Stimulated activated naive B cell treated with anti-CD40 and anti-IgM and Interleukin-4, amounts not matched to agents 10 μg/mL and 1 μg/mL and 100 μg/mL, for 72 hours (primary cell): Measurements from ENCODE around the gene CTIF.
A peak's percentile ranks its signal among the peaks of the same experiment; 100 is the strongest.

Source experiments
- ATAC-seq, 2 donors: fragments of 150-1000 bp; cut with Tn5 transposase; replicated peaks; 2 replicates each; pipeline ENCODE4 v1.10.0; 2021; ENCODE audit warnings: moderate library complexity in 1 of 2
- DNase-seq: peaks from one replicate; pipeline ENCODE4 v3.0.0; 2021
- H3K27ac Mint-ChIP-seq: one replicate; pipeline ENCODE4 v1.8.0; 2022; ENCODE audit warnings: mild to moderate bottlenecking, mixed read lengths
- H3K27me3 Mint-ChIP-seq, 2 donors: one replicate each; pipeline ENCODE4 v1.8.0; 2022; ENCODE audit warnings: mixed read lengths in 2 of 2
- H3K36me3 Mint-ChIP-seq, 2 donors: one replicate each; pipeline ENCODE4 v1.8.0; 2022; ENCODE audit warnings: mixed read lengths in 2 of 2, mild to moderate bottlenecking in 1 of 2
- H3K4me1 Mint-ChIP-seq, 2 donors: one replicate each; pipeline ENCODE4 v1.8.0; 2022; ENCODE audit warnings: mixed read lengths in 2 of 2, mild to moderate bottlenecking in 1 of 2
- H3K4me3 Mint-ChIP-seq, 2 donors: one replicate each; pipeline ENCODE4 v1.8.0; 2022; ENCODE audit warnings: mild to moderate bottlenecking in 2 of 2, mixed read lengths in 2 of 2, moderate library complexity in 1 of 2
- H3K9me3 Mint-ChIP-seq, 2 donors: one replicate each; pipeline ENCODE4 v1.8.0; 2022; ENCODE audit warnings: mixed read lengths in 2 of 2, mild to moderate bottlenecking in 1 of 2

The CTIF gene

GRCh38 chr18:48814490-48815178 lies 275.8 kb downstream of the CTIF start:
- H3K36me3 Mint-ChIP-seq = peaks cover 9 to 25% of the 10 kb centered on the region in 2 donors
- H3K4me3 Mint-ChIP-seq = no peak overlapping the region
- H3K27ac Mint-ChIP-seq = peak overlapping the region; percentile 15
- ATAC-seq (no peak), DNase-seq (no peak)
- H3K9me3 Mint-ChIP-seq = no peaks in the 10 kb centered on the region
- peaks cover 31 to 63% of the 10 kb centered on the region in 2 donors for H3K4me1 Mint-ChIP-seq
- H3K27me3 Mint-ChIP-seq = no peaks in the 10 kb centered on the region

GRCh38 chr18:48815179-48815515 lies 276.3 kb downstream of the CTIF start:
- no peak for ATAC-seq
- no peak overlapping the region for H3K4me3 Mint-ChIP-seq
- no peaks in the 10 kb centered on the region for H3K27me3 Mint-ChIP-seq
- no peak for DNase-seq
- peaks cover 11 to 25% of the 10 kb centered on the region in 2 donors for H3K36me3 Mint-ChIP-seq
- H3K9me3 Mint-ChIP-seq = no peaks in the 10 kb centered on the region
- no peak overlapping the region for H3K27ac Mint-ChIP-seq
- peaks cover 35 to 68% of the 10 kb centered on the region in 2 donors for H3K4me1 Mint-ChIP-seq

- peaks cover 11 to 30% of the 10 kb centered on the region in 2 donors for H3K36me3 Mint-ChIP-seq
- H3K4me3 Mint-ChIP-seq = no peak overlapping the region
- H3K27ac Mint-ChIP-seq = no peak overlapping the region
- no peaks in the 10 kb centered on the region for H3K27me3 Mint-ChIP-seq
- ATAC-seq (peak in 1 of 2 donors; percentile 14), DNase-seq (no peak)
- H3K9me3 Mint-ChIP-seq = no peaks in the 10 kb centered on the region
- H3K4me1 Mint-ChIP-seq = peaks cover 40 to 71% of the 10 kb centered on the region in 2 donors
Observed at GRCh38 chr18:48815581-48816324, 276.9 kb downstream of the CTIF start.

GRCh38 chr18:48816554-48816953 lies 277.7 kb downstream of the CTIF start:
- Mint-ChIP-seq H3K4me1 (peaks cover 45 to 70% of the 10 kb centered on the region in 2 donors), H3K4me3 (no peak overlapping the region), H3K27me3 (no peaks in the 10 kb centered on the region), H3K27ac (no peak overlapping the region), H3K36me3 (peaks cover 11 to 30% of the 10 kb centered on the region in 2 donors), H3K9me3 (no peaks in the 10 kb centered on the region)
- DNase-seq (no peak), ATAC-seq (no peak)

- ATAC-seq (no peak), DNase-seq (no peak)
- peaks cover 47 to 67% of the 10 kb centered on the region in 2 donors for H3K4me1 Mint-ChIP-seq
- H3K27ac Mint-ChIP-seq = no peak overlapping the region
- peaks cover 11 to 30% of the 10 kb centered on the region in 2 donors for H3K36me3 Mint-ChIP-seq
- no peak overlapping the region for H3K4me3 Mint-ChIP-seq
- H3K9me3 Mint-ChIP-seq = no peaks in the 10 kb centered on the region
- no peaks in the 10 kb centered on the region for H3K27me3 Mint-ChIP-seq
Observed at GRCh38 chr18:48817021-48817461, 278.2 kb downstream of the CTIF start.

- Mint-ChIP-seq H3K4me1 (peaks cover 38 to 52% of the 10 kb centered on the region in 2 donors), H3K9me3 (no peaks in the 10 kb centered on the region), H3K27ac (no peak overlapping the region), H3K36me3 (peaks cover 14 to 35% of the 10 kb centered on the region in 2 donors), H3K4me3 (no peak overlapping the region), H3K27me3 (no peaks in the 10 kb centered on the region)
- DNase-seq (no peak), ATAC-seq (no peak)
Observed at GRCh38 chr18:48818329-48819254, 279.8 kb downstream of the CTIF start.

GRCh38 chr18:48819276-48819675 lies 280.4 kb downstream of the CTIF start:
- Mint-ChIP-seq H3K4me1 (peaks cover 32 to 46% of the 10 kb centered on the region in 2 donors), H3K27ac (no peak overlapping the region), H3K36me3 (peaks cover 15 to 33% of the 10 kb centered on the region in 2 donors), H3K9me3 (no peaks in the 10 kb centered on the region), H3K4me3 (no peak overlapping the region), H3K27me3 (no peaks in the 10 kb centered on the region)
- DNase-seq (no peak), ATAC-seq (no peak)

GRCh38 chr18:48819781-48820482 lies 281.1 kb downstream of the CTIF start:
- H3K4me3 Mint-ChIP-seq = peak overlapping the region; percentile 55 to 72
- H3K27me3 Mint-ChIP-seq = no peaks in the 10 kb centered on the region
- ATAC-seq (no peak), DNase-seq (no peak)
- H3K36me3 Mint-ChIP-seq = peaks cover 17 to 40% of the 10 kb centered on the region in 2 donors
- H3K27ac Mint-ChIP-seq = peak overlapping the region; percentile 93
- no peaks in the 10 kb centered on the region for H3K9me3 Mint-ChIP-seq
- peaks cover 30 to 39% of the 10 kb centered on the region in 2 donors for H3K4me1 Mint-ChIP-seq

- H3K4me1 Mint-ChIP-seq = peaks cover 27 to 36% of the 10 kb centered on the region in 2 donors
- H3K27ac Mint-ChIP-seq = peak overlapping the region; percentile 93
- no peaks in the 10 kb centered on the region for H3K27me3 Mint-ChIP-seq
- H3K9me3 Mint-ChIP-seq = no peaks in the 10 kb centered on the region
- peak overlapping the region; percentile 55 to 72 for H3K4me3 Mint-ChIP-seq
- peak; percentile 78 for DNase-seq
- ATAC-seq = peak; percentile 96 to 98
- H3K36me3 Mint-ChIP-seq = peaks cover 19 to 41% of the 10 kb centered on the region in 2 donors
Observed at GRCh38 chr18:48820483-48821250, 281.8 kb downstream of the CTIF start.

GRCh38 chr18:48821251-48821590 lies 282.4 kb downstream of the CTIF start:
- peak overlapping the region; percentile 55 to 72 for H3K4me3 Mint-ChIP-seq
- H3K27me3 Mint-ChIP-seq = no peaks in the 10 kb centered on the region
- ATAC-seq = peak; percentile 1 to 5
- no peaks in the 10 kb centered on the region for H3K9me3 Mint-ChIP-seq
- peak overlapping the region; percentile 93 for H3K27ac Mint-ChIP-seq
- peaks cover 25 to 33% of the 10 kb centered on the region in 2 donors for H3K4me1 Mint-ChIP-seq
- DNase-seq = no peak
- H3K36me3 Mint-ChIP-seq = peaks cover 19 to 39% of the 10 kb centered on the region in 2 donors

- Mint-ChIP-seq H3K4me1 (peaks cover 22 to 33% of the 10 kb centered on the region in 2 donors), H3K27ac (no peak overlapping the region), H3K27me3 (peaks cover 4 to 5% of the 10 kb centered on the region in 2 donors), H3K9me3 (no peaks in the 10 kb centered on the region), H3K4me3 (no peak overlapping the region), H3K36me3 (peaks cover 19 to 39% of the 10 kb centered on the region in 2 donors)
- no peak for ATAC-seq
- DNase-seq = no peak
Observed at GRCh38 chr18:48821845-48822244, 283.0 kb downstream of the CTIF start.

- peaks cover 23 to 32% of the 10 kb centered on the region in 2 donors for H3K4me1 Mint-ChIP-seq
Observed at GRCh38 chr18:48824231-48824970, 285.6 kb downstream of the CTIF start.

More at GRCh38 chr18:48824231-48824970, 285.6 kb downstream of the CTIF start:
- Mint-ChIP-seq H3K27me3 (peaks cover 9 to 16% of the 10 kb centered on the region in 2 donors), H3K4me3 (no peak overlapping the region), H3K27ac (no peak overlapping the region), H3K9me3 (no peaks in the 10 kb centered on the region), H3K36me3 (peaks cover 13 to 28% of the 10 kb centered on the region in 2 donors)
- DNase-seq = peak; percentile 0
- ATAC-seq = no peak
